GM12878 (cell line): ENCODE measurements around the gene CLASP1. TPM values are rescaled to one million over a fixed set of nuclear protein-coding genes. Genes with fewer than 3 reads are reported as not detected.

Experiments
- CBX5 ChIP-seq: sonication (generic); IDR thresholded peaks from 2 replicates; pipeline ENCODE4 v1.6.1; 2016; ENCODE audit warnings: low read depth, moderate library complexity, mild to moderate bottlenecking, inconsistent platforms
- DPF2 ChIP-seq: fragments of 450-650 bp; IDR thresholded peaks from 2 replicates; pipeline ENCODE4 v1.6.1; 2017; ENCODE audit warnings: mild to moderate bottlenecking
- JUNB ChIP-seq: IDR thresholded peaks from 2 replicates; pipeline ENCODE4 v1.6.1; 2016; ENCODE audit warnings: antibody characterized with exemption, mild to moderate bottlenecking
- ZNF274 ChIP-seq: IDR thresholded peaks from one replicate; pipeline ENCODE4 v1.8.0; 2011; ENCODE audit not compliant: insufficient read length, insufficient read depth
- polyA plus RNA-seq, 11 experiments: library from polyadenylated mRNA; depleted of rRNA in 4 of 11; unstranded in 6 of 11; stranded (reverse) in 5 of 11; fragments of >200 nt; fragmentation: Nextera tagmentation in 4 of 11; fragmentation: Illumina TruSeq in 1 of 11; extraction: Ambion mirVana in 4 of 11; extraction: Trizol in 1 of 11; gene quantifications; 1 replicate in 1 of 11; 2 replicates in 10 of 11; pipeline versions ENCODE4 v1.2.1 to v1.2.3, GENCODE V29; 2011 to 2016; ENCODE audit warnings: inconsistent platforms in 2 of 11, missing spikeins in 2 of 11, low read depth in 1 of 11
- total RNA-seq, 4 experiments: library from RNA; depleted of rRNA in 3 of 4; stranded (reverse); fragments of >200 nt in 3 of 4; fragmentation: Illumina TruSeq in 1 of 4; extraction: Trizol in 1 of 4; gene quantifications; 2 replicates each; pipeline versions ENCODE4 v1.2.1 to v1.2.3, GENCODE V29; 2013 to 2021
- TF ChIP-seq, protein P1 (sequence below), 3 experiments: IDR thresholded peaks in 2 of 3; conservative IDR thresholded peaks in 1 of 3; 2 replicates each; pipeline ENCODE4 v1.5.1; 2011; ENCODE audit warnings: low read depth in 3 of 3, low read length in 3 of 3, mild to moderate bottlenecking in 3 of 3, control low read depth in 2 of 3, moderate library complexity in 2 of 3, inconsistent platforms in 1 of 3, mixed read lengths in 1 of 3; ENCODE audit not compliant: control insufficient read depth in 2 of 3, insufficient read depth in 1 of 3; ENCODE audit errors: extremely low read depth in 1 of 3
- TF ChIP-seq, protein P2 (sequence below): fragments of 450-650 bp; IDR thresholded peaks from 2 replicates; pipeline ENCODE4 v1.6.1; 2016; ENCODE audit warnings: mild to moderate bottlenecking
- TF ChIP-seq, protein P3 (sequence below): fragments of 450-650 bp; conservative IDR thresholded peaks from 2 replicates; pipeline ENCODE4 v1.6.1; 2017; ENCODE audit warnings: mild to moderate bottlenecking, moderate library complexity

Gene CLASP1
- total and polyA plus RNA-seq, 10 of the 15 experiments (the other 5 are each of a cell fraction or from before 2014, with no cell fraction given) = 1.4 to 62.4 (median 32.9) TPM

DNA sequence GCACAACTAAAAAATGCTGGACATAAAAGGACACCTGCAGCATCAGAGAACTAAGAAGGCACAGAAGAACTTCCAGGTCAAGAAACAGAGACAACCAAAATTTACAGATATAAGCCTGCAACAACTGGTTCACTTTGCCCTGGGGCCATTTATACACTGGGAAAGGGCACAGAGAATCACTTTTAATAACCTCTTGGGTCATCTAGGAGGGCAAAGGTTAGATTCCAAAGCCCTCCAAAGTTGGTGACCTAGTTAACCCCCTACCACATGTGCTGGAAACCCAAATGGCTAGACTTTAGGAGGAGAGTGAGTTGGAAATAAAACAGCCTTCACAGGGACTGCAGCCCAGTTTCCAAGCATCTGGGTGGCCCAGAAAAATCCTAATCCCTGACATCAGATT lies 115.3 kb downstream of the CLASP1 start (continued):
- TF ChIP-seq, protein P1, sequence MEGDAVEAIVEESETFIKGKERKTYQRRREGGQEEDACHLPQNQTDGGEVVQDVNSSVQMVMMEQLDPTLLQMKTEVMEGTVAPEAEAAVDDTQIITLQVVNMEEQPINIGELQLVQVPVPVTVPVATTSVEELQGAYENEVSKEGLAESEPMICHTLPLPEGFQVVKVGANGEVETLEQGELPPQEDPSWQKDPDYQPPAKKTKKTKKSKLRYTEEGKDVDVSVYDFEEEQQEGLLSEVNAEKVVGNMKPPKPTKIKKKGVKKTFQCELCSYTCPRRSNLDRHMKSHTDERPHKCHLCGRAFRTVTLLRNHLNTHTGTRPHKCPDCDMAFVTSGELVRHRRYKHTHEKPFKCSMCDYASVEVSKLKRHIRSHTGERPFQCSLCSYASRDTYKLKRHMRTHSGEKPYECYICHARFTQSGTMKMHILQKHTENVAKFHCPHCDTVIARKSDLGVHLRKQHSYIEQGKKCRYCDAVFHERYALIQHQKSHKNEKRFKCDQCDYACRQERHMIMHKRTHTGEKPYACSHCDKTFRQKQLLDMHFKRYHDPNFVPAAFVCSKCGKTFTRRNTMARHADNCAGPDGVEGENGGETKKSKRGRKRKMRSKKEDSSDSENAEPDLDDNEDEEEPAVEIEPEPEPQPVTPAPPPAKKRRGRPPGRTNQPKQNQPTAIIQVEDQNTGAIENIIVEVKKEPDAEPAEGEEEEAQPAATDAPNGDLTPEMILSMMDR (IDR thresholded peaks at IDR 0.05 in 2 of 3, conservative IDR thresholded peaks at IDR 0.05 in 1 of 3; ENCODE audit: control insufficient read depth in 2 of 3, extremely low read depth in 1 of 3, insufficient read depth in 1 of 3, low read depth in 3 of 3, low read length in 3 of 3) = no peak
- TF ChIP-seq, protein P2, sequence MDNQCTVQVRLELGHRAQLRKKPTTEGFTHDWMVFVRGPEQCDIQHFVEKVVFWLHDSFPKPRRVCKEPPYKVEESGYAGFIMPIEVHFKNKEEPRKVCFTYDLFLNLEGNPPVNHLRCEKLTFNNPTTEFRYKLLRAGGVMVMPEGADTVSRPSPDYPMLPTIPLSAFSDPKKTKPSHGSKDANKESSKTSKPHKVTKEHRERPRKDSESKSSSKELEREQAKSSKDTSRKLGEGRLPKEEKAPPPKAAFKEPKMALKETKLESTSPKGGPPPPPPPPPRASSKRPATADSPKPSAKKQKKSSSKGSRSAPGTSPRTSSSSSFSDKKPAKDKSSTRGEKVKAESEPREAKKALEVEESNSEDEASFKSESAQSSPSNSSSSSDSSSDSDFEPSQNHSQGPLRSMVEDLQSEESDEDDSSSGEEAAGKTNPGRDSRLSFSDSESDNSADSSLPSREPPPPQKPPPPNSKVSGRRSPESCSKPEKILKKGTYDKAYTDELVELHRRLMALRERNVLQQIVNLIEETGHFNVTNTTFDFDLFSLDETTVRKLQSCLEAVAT = no peak
- TF ChIP-seq ZNF274 = no peak
- TF ChIP-seq, protein P3, sequence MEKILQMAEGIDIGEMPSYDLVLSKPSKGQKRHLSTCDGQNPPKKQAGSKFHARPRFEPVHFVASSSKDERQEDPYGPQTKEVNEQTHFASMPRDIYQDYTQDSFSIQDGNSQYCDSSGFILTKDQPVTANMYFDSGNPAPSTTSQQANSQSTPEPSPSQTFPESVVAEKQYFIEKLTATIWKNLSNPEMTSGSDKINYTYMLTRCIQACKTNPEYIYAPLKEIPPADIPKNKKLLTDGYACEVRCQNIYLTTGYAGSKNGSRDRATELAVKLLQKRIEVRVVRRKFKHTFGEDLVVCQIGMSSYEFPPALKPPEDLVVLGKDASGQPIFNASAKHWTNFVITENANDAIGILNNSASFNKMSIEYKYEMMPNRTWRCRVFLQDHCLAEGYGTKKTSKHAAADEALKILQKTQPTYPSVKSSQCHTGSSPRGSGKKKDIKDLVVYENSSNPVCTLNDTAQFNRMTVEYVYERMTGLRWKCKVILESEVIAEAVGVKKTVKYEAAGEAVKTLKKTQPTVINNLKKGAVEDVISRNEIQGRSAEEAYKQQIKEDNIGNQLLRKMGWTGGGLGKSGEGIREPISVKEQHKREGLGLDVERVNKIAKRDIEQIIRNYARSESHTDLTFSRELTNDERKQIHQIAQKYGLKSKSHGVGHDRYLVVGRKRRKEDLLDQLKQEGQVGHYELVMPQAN = no peak
- no peak for TF ChIP-seq DPF2
- no peak for TF ChIP-seq CBX5
- no peak for TF ChIP-seq JUNB
- TF ChIP-seq, all 136 proteins: peak for 0
